Esophagus muscularis mucosa (tissue), 4 donors: ENCODE data around the gene H6PD. TPM values are rescaled to one million over a fixed set of nuclear protein-coding genes. Genes with fewer than 3 reads are reported as not detected.

Source experiments
- DNase-seq: peaks from one replicate; pipeline ENCODE4 v3.0.0-alpha.2; 2017; ENCODE audit errors: extremely low spot score
- H3K27ac ChIP-seq, 4 donors: fragments of 200-600 bp; sonication (generic); replicated peaks in 1 of 4; 1 replicate in 3 of 4; 2 replicates in 1 of 4; pipeline ENCODE4 v1.5.1; 2016 to 2019; ENCODE audit warnings: mild to moderate bottlenecking in 1 of 4
- H3K27me3 ChIP-seq, 4 donors: fragments of 200-600 bp; sonication (generic); one replicate each; pipeline versions ENCODE4 v1.5.1 to v1.6.0; 2016 to 2019
- H3K36me3 ChIP-seq, 4 donors: fragments of 200-600 bp; sonication (generic); one replicate each; pipeline ENCODE4 v1.5.1; 2016 to 2019
- H3K4me1 ChIP-seq, 4 donors: fragments of 200-600 bp; sonication (generic); one replicate each; pipeline ENCODE4 v1.5.1; 2016 to 2019
- H3K4me3 ChIP-seq, 4 donors: fragments of 200-600 bp; sonication (generic); 1 replicate in 2 of 4; 2 replicates in 2 of 4; pipeline ENCODE4 v1.5.1; 2016 to 2019; ENCODE audit warnings: mild to moderate bottlenecking in 4 of 4, moderate library complexity in 1 of 4
- H3K9me3 ChIP-seq, 4 donors: fragments of 200-600 bp; sonication (generic); 1 replicate in 3 of 4; 2 replicates in 1 of 4; pipeline ENCODE4 v1.5.1; 2016 to 2019
- EP300 ChIP-seq: sonication (generic); formaldehyde crosslinking; IDR thresholded peaks from one replicate; pipeline ENCODE4 v1.6.1; 2017; ENCODE audit warnings: antibody characterized with exemption
- POLR2A ChIP-seq: fragments of 450-650 bp; IDR thresholded peaks from one replicate; pipeline ENCODE4 v1.6.1; 2017; ENCODE audit warnings: antibody characterized with exemption, moderate library complexity, mild to moderate bottlenecking, low read depth
- POLR2AphosphoS5 ChIP-seq, 2 donors: sonication (generic); formaldehyde crosslinking; IDR thresholded peaks; one replicate each; pipeline ENCODE4 v1.6.1; 2017; ENCODE audit warnings: antibody characterized with exemption in 2 of 2
- WGBS: methylation state at CpG from one replicate; pipeline ENCODE4 v1.1.5; 2018; 5-methylcytosine and 5-hydroxymethylcytosine counted together
- intact Hi-C: fragments of 100-400 bp; cut with DNase I; formaldehyde crosslinking; loops from one replicate; pipeline ENCODE4 v1.15.1; 2023
- total RNA-seq, 4 donors: library from RNA; depleted of rRNA; stranded (reverse); fragments of >200 nt; gene quantifications; one replicate each; pipeline versions ENCODE4 v1.1.0 to v1.2.1, GENCODE V29; 2016
- TF ChIP-seq, protein P1 (sequence below), 3 experiments: fragments of 200-600 bp in 2 of 3; fragments of 450-650 bp in 1 of 3; sonication (generic) in 2 of 3; IDR thresholded peaks; one replicate each; pipeline ENCODE4 v1.5.1; 2017 to 2019; ENCODE audit warnings: antibody characterized with exemption in 3 of 3, mild to moderate bottlenecking in 2 of 3, moderate library complexity in 1 of 3

The H6PD gene
- total RNA-seq, 4 donors from 2014 or later = 31.1 to 54.4 (median 38.4) TPM

DNA sequence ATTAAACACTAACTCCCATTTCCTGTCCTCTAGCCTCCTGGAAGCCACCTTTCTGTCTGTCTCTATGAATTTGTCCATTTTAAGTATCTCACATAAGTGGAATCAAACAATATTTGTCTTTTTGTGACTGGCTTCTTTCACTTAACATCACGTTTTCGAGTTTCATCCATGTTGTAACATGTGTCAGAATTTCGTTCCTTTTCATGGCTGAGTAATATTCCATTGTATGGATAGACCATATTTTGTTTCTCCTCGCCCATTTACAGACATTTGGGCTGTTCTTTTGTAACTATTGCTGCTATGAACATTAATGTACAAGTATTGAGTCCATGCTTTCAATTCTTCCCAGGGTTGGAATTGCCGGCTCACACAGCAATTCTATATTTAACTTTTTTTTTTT, 15.7 kb upstream of the H6PD start:
- intact Hi-C loops = no loop called here
- WGBS = 71% methylated on average over 5 of the region's 5 CpGs
- no peaks in the 10 kb centered on the region for H3K9me3 ChIP-seq
- no peaks in the 10 kb centered on the region for H3K4me1 ChIP-seq
- H3K36me3 ChIP-seq = no peaks in the 10 kb centered on the region
- H3K27me3 ChIP-seq = no peaks in the 10 kb centered on the region
- TF ChIP-seq POLR2AphosphoS5 (IDR thresholded peaks at IDR 0.05) (no peak), EP300 (no peak), POLR2A (no peak)
- TF ChIP-seq, protein P1, sequence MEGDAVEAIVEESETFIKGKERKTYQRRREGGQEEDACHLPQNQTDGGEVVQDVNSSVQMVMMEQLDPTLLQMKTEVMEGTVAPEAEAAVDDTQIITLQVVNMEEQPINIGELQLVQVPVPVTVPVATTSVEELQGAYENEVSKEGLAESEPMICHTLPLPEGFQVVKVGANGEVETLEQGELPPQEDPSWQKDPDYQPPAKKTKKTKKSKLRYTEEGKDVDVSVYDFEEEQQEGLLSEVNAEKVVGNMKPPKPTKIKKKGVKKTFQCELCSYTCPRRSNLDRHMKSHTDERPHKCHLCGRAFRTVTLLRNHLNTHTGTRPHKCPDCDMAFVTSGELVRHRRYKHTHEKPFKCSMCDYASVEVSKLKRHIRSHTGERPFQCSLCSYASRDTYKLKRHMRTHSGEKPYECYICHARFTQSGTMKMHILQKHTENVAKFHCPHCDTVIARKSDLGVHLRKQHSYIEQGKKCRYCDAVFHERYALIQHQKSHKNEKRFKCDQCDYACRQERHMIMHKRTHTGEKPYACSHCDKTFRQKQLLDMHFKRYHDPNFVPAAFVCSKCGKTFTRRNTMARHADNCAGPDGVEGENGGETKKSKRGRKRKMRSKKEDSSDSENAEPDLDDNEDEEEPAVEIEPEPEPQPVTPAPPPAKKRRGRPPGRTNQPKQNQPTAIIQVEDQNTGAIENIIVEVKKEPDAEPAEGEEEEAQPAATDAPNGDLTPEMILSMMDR (IDR thresholded peaks at IDR 0.05) = no peak
- no peak overlapping the region for H3K27ac ChIP-seq
- no peak for DNase-seq
- no peak overlapping the region for H3K4me3 ChIP-seq

- no peaks in the 10 kb centered on the region for H3K27me3 ChIP-seq
- no peaks in the 10 kb centered on the region for H3K4me1 ChIP-seq
- intact Hi-C loops = no loop called here
- H3K4me3 ChIP-seq = no peak overlapping the region
- TF ChIP-seq POLR2AphosphoS5 (IDR thresholded peaks at IDR 0.05) (no peak), POLR2A (no peak), EP300 (no peak)
- H3K9me3 ChIP-seq = no peaks in the 10 kb centered on the region
- DNase-seq = no peak
- no peaks in the 10 kb centered on the region for H3K36me3 ChIP-seq
- no peak overlapping the region for H3K27ac ChIP-seq
- WGBS = 94% methylated on average over 14 of the region's 14 CpGs
Measured at GRCh38 chr1:9222846-9223625, 11.5 kb upstream of the H6PD start.

GRCh38 chr1:9224664-9225410, 9.7 kb upstream of the H6PD start:
- Histone ChIP-seq H3K4me3 (no peak overlapping the region), H3K27me3 (no peaks in the 10 kb centered on the region), H3K4me1 (no peaks in the 10 kb centered on the region), H3K36me3 (no peaks in the 10 kb centered on the region), H3K9me3 (no peaks in the 10 kb centered on the region), H3K27ac (no peak overlapping the region)
- WGBS = 93% methylated on average over 10 of the region's 10 CpGs
- DNase-seq = no peak
- TF ChIP-seq EP300 = no peak
- no peak for TF ChIP-seq POLR2A
- TF ChIP-seq, protein P1 (IDR thresholded peaks at IDR 0.05) = no peak
- no peak for TF ChIP-seq POLR2AphosphoS5 (IDR thresholded peaks at IDR 0.05)
- intact Hi-C loops = no loop called here

DNA sequence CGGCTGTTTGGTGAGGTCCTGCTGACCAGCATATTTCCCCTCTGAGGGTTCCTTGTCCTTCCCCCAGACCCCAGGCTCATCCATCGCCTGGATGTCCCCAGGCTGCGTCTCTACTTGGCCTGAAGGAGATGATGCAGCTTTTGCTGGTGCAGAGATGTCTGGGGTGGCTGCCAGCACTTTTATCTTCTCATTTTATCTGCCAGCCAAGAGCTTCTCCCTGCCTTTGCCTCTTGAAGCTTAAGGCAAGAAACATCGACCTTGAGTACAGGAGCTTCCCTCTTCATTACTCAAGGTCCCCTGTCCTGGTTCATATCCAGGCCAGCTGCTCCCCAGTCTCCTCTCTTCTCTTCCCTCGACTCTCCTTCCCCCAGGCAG, 9.2 kb upstream of the H6PD start:
- WGBS = 61% methylated on average over 5 of the region's 5 CpGs
- Histone ChIP-seq H3K36me3 (no peaks in the 10 kb centered on the region), H3K9me3 (no peaks in the 10 kb centered on the region), H3K27ac (no peak overlapping the region), H3K4me1 (no peaks in the 10 kb centered on the region), H3K4me3 (no peak overlapping the region), H3K27me3 (no peaks in the 10 kb centered on the region)
- TF ChIP-seq EP300 (no peak), POLR2A (no peak)
- TF ChIP-seq, protein P1 (IDR thresholded peaks at IDR 0.05) = no peak
- DNase-seq = no peak
- intact Hi-C loops = no loop called here

GRCh38 chr1:9228609-9229008, 6.0 kb upstream of the H6PD start:
- no peaks in the 10 kb centered on the region for H3K36me3 ChIP-seq
- no peak overlapping the region for H3K4me3 ChIP-seq
- TF ChIP-seq, protein P1 (IDR thresholded peaks at IDR 0.05) = no peak
- no peak for TF ChIP-seq POLR2A
- TF ChIP-seq EP300 = no peak
- TF ChIP-seq POLR2AphosphoS5 (IDR thresholded peaks at IDR 0.05) = no peak
- H3K9me3 ChIP-seq = no peaks in the 10 kb centered on the region
- intact Hi-C loops = no loop called here
- H3K27ac ChIP-seq = no peak overlapping the region
- H3K27me3 ChIP-seq = no peaks in the 10 kb centered on the region
- no peak for DNase-seq
- 83% methylated on average over 4 of the region's 4 CpGs for WGBS
- peaks cover 7 to 8% (median 8%) of the 10 kb centered on the region in 4 donors for H3K4me1 ChIP-seq
